GM21786 (cell line): ENCODE data around the gene AJAP1.

ENCODE experiments used
- ATAC-seq: cut with Tn5 transposase; IDR thresholded peaks from one replicate; pipeline ENCODE4 v1.9.1; 2021; ENCODE audit not compliant: unreplicated experiment

The AJAP1 gene

GRCh38 chr1:4699376-4700301 lies 45.2 kb downstream of the AJAP1 start:
- ATAC-seq = no peak

- ATAC-seq = no peak
These were observed 46.4 kb downstream of the AJAP1 start for GRCh38 chr1:4700801-4701200.

- no peak for ATAC-seq
These were observed 46.9 kb downstream of the AJAP1 start for GRCh38 chr1:4701276-4701675.

GRCh38 chr1:4702464-4702863 lies 48.1 kb downstream of the AJAP1 start:
- no peak for ATAC-seq

- no peak for ATAC-seq
These were observed 48.5 kb downstream of the AJAP1 start for GRCh38 chr1:4702932-4703331.

- no peak for ATAC-seq
These were observed 49.2 kb downstream of the AJAP1 start for GRCh38 chr1:4703646-4704045.

- ATAC-seq = no peak
These were observed 54.6 kb downstream of the AJAP1 start for GRCh38 chr1:4708840-4709507.

DNA sequence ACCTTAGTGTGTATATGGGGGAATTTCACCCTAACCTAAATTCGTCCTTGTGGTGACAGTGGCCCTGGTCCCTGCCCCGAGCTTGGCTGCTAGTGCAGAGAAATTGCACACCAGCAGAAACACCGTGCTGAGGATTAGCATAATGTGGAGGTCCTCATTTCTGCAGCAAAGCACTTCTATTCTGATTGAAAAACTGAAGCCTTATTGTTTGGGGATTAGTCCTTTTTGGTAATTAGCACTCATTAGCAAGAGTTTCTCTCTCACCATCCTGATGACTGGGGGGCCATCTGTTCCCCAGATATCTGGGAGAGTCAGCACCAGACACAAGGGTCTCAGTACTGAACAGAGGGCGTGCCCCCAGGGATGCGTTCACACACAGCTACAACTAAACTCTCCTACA lies 55.2 kb downstream of the AJAP1 start:
- ATAC-seq = no peak

DNA sequence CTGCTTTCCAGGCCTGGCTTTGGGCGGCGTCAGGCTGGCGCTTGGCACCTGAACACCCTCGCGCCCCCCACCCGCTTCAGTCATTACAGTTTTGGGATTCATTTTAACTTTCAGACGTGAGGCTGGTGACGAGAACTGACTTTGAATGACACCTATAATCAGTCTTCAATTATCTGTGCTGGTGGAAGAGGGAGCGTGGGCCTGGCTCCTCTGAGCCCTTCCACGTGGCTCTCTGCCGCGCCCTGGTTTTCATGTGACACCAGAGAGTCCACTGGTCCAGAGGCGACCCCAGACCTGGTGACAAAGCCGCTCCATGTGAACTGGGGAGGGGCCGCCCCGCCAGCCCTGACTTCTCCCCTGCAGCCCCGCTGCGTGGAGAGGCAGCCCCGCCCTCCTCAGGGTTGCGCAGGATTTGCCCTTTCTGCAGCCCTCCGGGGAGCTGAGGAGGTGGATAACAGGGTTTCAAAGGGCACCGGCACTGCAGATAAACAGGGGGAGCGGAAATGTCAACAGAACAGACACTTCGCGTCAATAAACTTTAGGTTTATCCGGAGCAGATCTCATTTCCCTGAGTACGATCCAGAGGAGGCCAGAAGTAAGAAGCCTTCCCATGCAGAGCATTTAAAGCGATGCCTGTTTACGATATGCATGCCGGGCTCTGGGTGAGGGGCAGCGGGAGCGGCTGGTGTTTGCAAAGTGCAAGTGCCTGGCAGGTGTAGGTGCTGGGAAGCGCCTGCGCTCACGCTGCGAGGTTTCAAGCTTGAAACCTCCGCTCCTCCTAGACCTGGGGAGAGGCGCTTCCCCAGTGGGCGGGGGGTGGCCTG lies 56.4 kb downstream of the AJAP1 start:
- no peak for ATAC-seq

- no peak for ATAC-seq
These were observed 57.2 kb downstream of the AJAP1 start for GRCh38 chr1:4711416-4712275.

GRCh38 chr1:4713669-4714068 lies 59.3 kb downstream of the AJAP1 start:
- ATAC-seq = no peak

DNA sequence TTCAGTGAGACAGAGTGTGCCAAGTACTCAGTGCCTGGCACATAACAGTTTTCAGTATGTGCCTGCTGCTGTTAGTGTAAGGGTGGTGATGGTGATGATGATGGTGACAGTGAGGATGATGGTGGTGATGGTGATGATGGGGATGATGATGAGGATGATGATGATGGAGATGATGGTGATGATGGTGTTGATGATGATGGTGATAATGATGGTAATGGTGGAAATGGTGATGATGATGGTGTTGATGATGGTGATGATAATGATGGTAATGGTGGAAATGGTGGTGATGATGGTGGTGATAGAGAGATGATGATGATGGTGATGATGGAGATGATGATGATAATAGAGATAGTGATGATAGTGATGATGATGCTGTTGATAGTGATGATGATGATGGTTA lies 62.0 kb downstream of the AJAP1 start:
- ATAC-seq = no peak

- ATAC-seq = no peak
These were observed 63.7 kb downstream of the AJAP1 start for GRCh38 chr1:4718071-4718470.

GRCh38 chr1:4723106-4723505 lies 68.7 kb downstream of the AJAP1 start:
- no peak for ATAC-seq

DNA sequence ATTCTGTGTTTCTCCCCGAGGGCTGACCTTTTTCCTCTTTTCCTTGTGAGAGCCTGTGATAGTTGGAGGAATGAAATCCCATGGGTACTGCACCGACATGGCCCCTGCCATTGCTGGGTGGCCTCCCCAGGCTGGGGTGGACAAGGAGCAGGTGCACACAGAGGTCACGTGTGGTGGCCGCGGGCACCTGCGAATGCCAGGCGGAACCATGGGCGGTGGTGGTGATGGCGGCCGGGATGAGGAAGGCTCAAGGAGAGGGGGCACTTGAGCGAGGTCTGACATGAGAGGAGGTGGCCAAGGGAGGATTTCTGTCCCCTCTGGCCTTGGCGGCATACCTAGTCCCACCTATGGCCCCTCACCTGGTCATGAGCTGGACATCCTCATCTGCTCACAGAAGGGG lies 69.6 kb downstream of the AJAP1 start:
- no peak for ATAC-seq

DNA sequence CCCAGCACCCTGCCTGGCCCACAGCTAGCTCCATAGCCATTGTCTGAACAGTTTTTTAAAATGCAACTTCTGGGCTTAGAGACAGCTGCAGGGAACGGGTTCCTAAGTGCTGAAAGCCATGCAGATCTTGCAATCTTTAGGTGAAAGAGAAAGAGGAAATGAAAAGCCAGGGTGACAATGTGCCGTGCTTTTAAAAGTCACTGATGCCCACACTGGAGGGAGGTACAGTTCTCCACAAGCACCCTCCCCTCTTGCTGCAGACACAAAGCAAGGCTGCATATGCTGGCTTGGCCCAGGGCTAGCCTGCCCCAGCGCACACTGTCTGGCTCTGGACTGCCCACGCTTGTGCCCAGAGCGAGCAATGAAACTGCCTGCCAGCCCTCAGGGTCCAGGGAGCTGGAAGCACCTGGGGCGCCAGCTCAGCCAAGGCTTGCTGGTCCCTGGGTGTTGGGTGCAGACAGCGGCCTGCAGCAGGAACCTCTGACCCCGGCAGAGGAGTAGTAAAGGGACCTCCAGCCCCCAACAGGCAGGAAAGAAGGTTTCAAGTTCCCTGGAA lies 70.4 kb downstream of the AJAP1 start:
- no peak for ATAC-seq

GRCh38 chr1:4725416-4725815 lies 71.0 kb downstream of the AJAP1 start:
- ATAC-seq = no peak

DNA sequence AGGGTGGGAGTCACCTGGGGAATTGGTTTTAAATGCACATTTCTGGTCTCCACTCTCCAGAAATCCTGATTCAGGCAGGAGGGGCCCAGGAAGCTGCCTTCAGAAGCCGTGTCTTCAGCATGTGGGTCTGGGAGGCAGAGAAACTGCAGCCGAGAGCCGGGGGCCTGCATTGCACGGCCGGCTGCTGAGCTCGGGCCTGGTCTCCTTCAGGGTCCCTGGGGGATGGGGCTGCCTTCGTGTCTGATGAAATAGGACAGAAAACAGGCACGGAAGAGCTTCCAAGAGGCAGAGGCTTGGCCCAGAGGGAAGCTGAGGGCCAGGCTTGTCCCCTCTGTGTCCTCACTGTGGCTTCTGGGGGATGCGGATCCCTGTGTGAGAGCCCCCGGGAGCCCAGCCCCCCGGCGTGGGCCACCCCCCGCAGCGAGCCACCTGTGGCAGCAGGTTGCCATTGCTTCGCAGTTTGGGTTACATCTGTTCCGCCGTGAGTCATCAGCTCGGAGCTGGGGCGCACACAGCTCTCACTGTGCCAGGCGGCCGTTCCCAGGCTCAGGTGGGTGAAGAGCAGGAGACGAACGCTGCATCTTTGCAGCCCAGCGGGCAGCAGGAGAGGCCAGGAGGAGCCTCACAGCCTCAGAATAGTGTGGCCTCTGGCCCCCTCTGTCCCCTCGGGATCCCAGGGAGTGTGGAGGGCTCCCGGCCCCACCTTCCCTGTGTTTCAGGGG lies 72.4 kb downstream of the AJAP1 start:
- ATAC-seq = no peak

DNA sequence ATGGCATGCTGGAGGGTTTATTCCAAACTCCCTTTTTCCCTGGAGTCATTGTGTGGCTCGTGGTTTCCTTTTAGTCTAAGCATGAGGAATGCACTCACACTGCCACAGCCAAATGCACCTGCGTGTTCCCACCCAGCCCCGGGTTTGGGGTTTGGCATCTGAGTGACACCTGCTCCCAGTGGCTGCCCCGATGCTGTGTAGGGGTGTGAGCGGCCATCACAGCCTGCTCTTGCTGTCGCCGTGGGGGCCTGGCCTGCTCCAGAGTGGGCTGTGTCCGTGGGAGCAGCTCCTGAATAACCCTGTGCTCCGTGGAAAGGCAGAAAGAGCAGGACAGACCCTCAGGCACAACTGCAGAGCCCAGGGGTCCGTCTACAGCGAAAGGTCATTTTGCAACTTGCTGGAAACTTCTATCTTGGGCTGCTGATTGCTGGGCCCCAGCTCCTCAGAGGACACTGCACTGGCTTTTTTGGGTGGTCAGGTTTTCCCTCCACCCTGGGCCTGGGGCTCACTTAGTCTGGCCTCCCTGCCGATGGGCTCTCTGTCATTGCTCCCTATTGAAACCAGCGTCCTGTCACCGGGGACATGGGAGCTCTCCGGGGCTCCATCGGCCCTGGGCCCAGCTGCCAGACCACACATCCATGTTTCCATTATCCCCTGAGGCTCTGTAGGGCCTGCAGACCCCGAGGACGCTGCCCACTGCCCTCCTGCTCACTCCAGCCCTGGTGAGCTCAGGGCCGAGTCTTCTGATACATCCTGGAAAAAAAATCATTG lies 74.1 kb downstream of the AJAP1 start:
- no peak for ATAC-seq
